ENCODE data around the gene MCTP2.

DNA sequence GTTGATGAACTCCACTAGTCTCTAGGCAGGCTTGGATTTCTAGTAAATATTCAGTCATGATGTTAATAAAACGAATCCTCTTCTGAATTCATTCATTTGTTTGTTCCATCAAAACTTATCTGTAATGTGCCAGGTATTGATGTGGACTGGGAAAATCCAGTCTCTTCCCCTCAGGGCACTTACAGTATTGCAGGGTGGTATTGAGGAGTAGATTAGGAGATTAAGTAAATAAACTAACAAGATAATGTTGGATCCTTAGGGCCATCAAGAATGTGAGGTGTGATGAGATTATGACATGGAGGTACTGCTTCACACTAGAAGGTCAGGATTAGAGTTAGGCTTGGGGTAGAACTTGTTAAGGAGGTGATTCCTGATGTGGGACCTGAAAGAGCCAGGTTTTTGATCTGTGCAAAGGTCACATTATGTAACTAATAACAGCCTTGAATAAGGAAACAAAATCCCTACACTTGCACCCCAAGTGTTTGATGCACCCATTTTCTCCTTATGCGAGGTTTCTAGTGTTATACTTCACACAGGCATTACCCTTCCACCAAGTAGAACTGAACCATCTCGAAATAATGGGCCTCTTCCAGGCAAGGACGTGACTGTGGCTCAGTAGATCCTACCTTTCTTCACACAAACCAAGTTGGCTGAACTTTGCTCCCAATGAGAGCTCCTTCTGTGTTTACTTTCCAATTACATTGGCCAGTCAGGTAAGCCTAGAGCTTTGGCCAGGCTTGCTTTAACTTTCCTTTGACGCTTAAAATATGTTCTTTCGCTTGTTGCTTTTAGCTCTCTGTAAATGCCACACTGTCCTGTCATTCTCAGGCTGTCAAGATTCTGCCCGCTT is 16.7 kb downstream of the MCTP2 start:
- TF ChIP-seq EP300 (IDR thresholded peaks at IDR 0.05): no peak
- TF ChIP-seq, protein P1, sequence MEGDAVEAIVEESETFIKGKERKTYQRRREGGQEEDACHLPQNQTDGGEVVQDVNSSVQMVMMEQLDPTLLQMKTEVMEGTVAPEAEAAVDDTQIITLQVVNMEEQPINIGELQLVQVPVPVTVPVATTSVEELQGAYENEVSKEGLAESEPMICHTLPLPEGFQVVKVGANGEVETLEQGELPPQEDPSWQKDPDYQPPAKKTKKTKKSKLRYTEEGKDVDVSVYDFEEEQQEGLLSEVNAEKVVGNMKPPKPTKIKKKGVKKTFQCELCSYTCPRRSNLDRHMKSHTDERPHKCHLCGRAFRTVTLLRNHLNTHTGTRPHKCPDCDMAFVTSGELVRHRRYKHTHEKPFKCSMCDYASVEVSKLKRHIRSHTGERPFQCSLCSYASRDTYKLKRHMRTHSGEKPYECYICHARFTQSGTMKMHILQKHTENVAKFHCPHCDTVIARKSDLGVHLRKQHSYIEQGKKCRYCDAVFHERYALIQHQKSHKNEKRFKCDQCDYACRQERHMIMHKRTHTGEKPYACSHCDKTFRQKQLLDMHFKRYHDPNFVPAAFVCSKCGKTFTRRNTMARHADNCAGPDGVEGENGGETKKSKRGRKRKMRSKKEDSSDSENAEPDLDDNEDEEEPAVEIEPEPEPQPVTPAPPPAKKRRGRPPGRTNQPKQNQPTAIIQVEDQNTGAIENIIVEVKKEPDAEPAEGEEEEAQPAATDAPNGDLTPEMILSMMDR (IDR thresholded peaks at IDR 0.05): no peak
- no peak for TF ChIP-seq POLR2A (IDR thresholded peaks at IDR 0.05)
